Stimulated activated naive B cell treated with anti-CD40 and anti-IgM and Interleukin-4, amounts not matched to agents 10 μg/mL and 1 μg/mL and 100 μg/mL, for 72 hours (primary cell): ENCODE data around the gene CXCL12.

Experiments used
- ATAC-seq, 2 donors: fragments of 150-1000 bp; cut with Tn5 transposase; replicated peaks; 2 replicates each; pipeline ENCODE4 v1.10.0; 2021; ENCODE audit warnings: moderate library complexity in 1 of 2
- DNase-seq: peaks from one replicate; pipeline ENCODE4 v3.0.0; 2021
- H3K27ac Mint-ChIP-seq: one replicate; pipeline ENCODE4 v1.8.0; 2022; ENCODE audit warnings: mild to moderate bottlenecking, mixed read lengths
- H3K27me3 Mint-ChIP-seq, 2 donors: one replicate each; pipeline ENCODE4 v1.8.0; 2022; ENCODE audit warnings: mixed read lengths in 2 of 2
- H3K36me3 Mint-ChIP-seq, 2 donors: one replicate each; pipeline ENCODE4 v1.8.0; 2022; ENCODE audit warnings: mixed read lengths in 2 of 2, mild to moderate bottlenecking in 1 of 2
- H3K4me1 Mint-ChIP-seq, 2 donors: one replicate each; pipeline ENCODE4 v1.8.0; 2022; ENCODE audit warnings: mixed read lengths in 2 of 2, mild to moderate bottlenecking in 1 of 2
- H3K4me3 Mint-ChIP-seq, 2 donors: one replicate each; pipeline ENCODE4 v1.8.0; 2022; ENCODE audit warnings: mild to moderate bottlenecking in 2 of 2, mixed read lengths in 2 of 2, moderate library complexity in 1 of 2
- H3K9me3 Mint-ChIP-seq, 2 donors: one replicate each; pipeline ENCODE4 v1.8.0; 2022; ENCODE audit warnings: mixed read lengths in 2 of 2, mild to moderate bottlenecking in 1 of 2

The CXCL12 gene

GRCh38 chr10:44385026-44385695 is at the start of gene CXCL12:
TSS of gene CXCL12 (minus strand) at chr10:44385097. CDS start at chr10:44385005, 92 bp downstream.
- Mint-ChIP-seq H3K27me3 (peaks cover 39 to 55% of the 10 kb centered on the region in 2 donors), H3K9me3 (peaks cover 0 to 2% of the 10 kb centered on the region in 2 donors), H3K4me3 (peak within 1 kb of the TSS; percentile 52 to 63), H3K36me3 (no peaks in the 10 kb centered on the region), H3K27ac (peak within 1 kb of the TSS; percentile 76), H3K4me1 (peaks cover 6 to 10% of the 10 kb centered on the region in 2 donors)
- no peak for DNase-seq
- ATAC-seq, result no peak

GRCh38 chr10:44427479-44427878 is 42.6 kb upstream of the CXCL12 start:
- Mint-ChIP-seq H3K36me3 (no peaks in the 10 kb centered on the region), H3K4me3 (no peak overlapping the region), H3K4me1 (no peaks in the 10 kb centered on the region), H3K27ac (no peak overlapping the region), H3K27me3 (no peaks in the 10 kb centered on the region), H3K9me3 (peaks cover 7 to 13% of the 10 kb centered on the region in 2 donors)
- ATAC-seq, result no peak
- DNase-seq, result no peak

- Mint-ChIP-seq H3K4me1 (no peaks in the 10 kb centered on the region), H3K27me3 (no peaks in the 10 kb centered on the region), H3K9me3 (peaks cover 6 to 12% of the 10 kb centered on the region in 2 donors), H3K27ac (no peak overlapping the region), H3K4me3 (no peak overlapping the region), H3K36me3 (no peaks in the 10 kb centered on the region)
- DNase-seq (no peak), ATAC-seq (no peak)
Observed at GRCh38 chr10:44427037-44427436, 42.1 kb upstream of the CXCL12 start.

- H3K4me3 Mint-ChIP-seq, result no peak overlapping the region
- H3K9me3 Mint-ChIP-seq, result peaks cover 6 to 12% of the 10 kb centered on the region in 2 donors
- H3K27ac Mint-ChIP-seq, result no peak overlapping the region
- no peak for DNase-seq
- H3K27me3 Mint-ChIP-seq, result no peaks in the 10 kb centered on the region
- no peak for ATAC-seq
- H3K36me3 Mint-ChIP-seq, result no peaks in the 10 kb centered on the region
- H3K4me1 Mint-ChIP-seq, result no peaks in the 10 kb centered on the region
Observed at GRCh38 chr10:44426247-44427034, 41.5 kb upstream of the CXCL12 start.

GRCh38 chr10:44425466-44425865 is 40.6 kb upstream of the CXCL12 start:
- Mint-ChIP-seq H3K27me3 (no peaks in the 10 kb centered on the region), H3K27ac (no peak overlapping the region), H3K4me3 (no peak overlapping the region), H3K9me3 (peaks cover 0 to 7% of the 10 kb centered on the region in 2 donors), H3K36me3 (no peaks in the 10 kb centered on the region), H3K4me1 (no peaks in the 10 kb centered on the region)
- ATAC-seq (no peak), DNase-seq (no peak)

- H3K9me3 Mint-ChIP-seq, result peaks cover 0 to 2% of the 10 kb centered on the region in 2 donors
- H3K27ac Mint-ChIP-seq, result peak overlapping the region; percentile 25
- no peaks in the 10 kb centered on the region for H3K27me3 Mint-ChIP-seq
- no peak for ATAC-seq
- no peak for DNase-seq
- no peaks in the 10 kb centered on the region for H3K36me3 Mint-ChIP-seq
- H3K4me3 Mint-ChIP-seq, result no peak overlapping the region
- no peaks in the 10 kb centered on the region for H3K4me1 Mint-ChIP-seq
Observed at GRCh38 chr10:44424957-44425356, 40.1 kb upstream of the CXCL12 start.

GRCh38 chr10:44424298-44424697 is 39.4 kb upstream of the CXCL12 start:
- ATAC-seq, result no peak
- no peak overlapping the region for H3K4me3 Mint-ChIP-seq

GRCh38 chr10:44422570-44423101 is 37.7 kb upstream of the CXCL12 start:
- Mint-ChIP-seq H3K4me1 (no peaks in the 10 kb centered on the region), H3K4me3 (no peak overlapping the region), H3K36me3 (no peaks in the 10 kb centered on the region), H3K27ac (no peak overlapping the region), H3K27me3 (peaks cover 0 to 1% of the 10 kb centered on the region in 2 donors), H3K9me3 (no peaks in the 10 kb centered on the region)
- DNase-seq (no peak), ATAC-seq (no peak)

More at GRCh38 chr10:44424298-44424697, 39.4 kb upstream of the CXCL12 start:
- H3K4me1 Mint-ChIP-seq, result no peaks in the 10 kb centered on the region
- H3K9me3 Mint-ChIP-seq, result peaks cover 0 to 2% of the 10 kb centered on the region in 2 donors
- H3K36me3 Mint-ChIP-seq, result no peaks in the 10 kb centered on the region
- no peak for DNase-seq
- H3K27me3 Mint-ChIP-seq, result no peaks in the 10 kb centered on the region
- no peak overlapping the region for H3K27ac Mint-ChIP-seq

- Mint-ChIP-seq H3K27me3 (peaks cover 0 to 6% of the 10 kb centered on the region in 2 donors), H3K4me1 (no peaks in the 10 kb centered on the region), H3K4me3 (no peak overlapping the region), H3K9me3 (peaks cover 0 to 5% of the 10 kb centered on the region in 2 donors), H3K27ac (no peak overlapping the region), H3K36me3 (no peaks in the 10 kb centered on the region)
- DNase-seq (no peak), ATAC-seq (no peak)
Observed at GRCh38 chr10:44422153-44422552, 37.3 kb upstream of the CXCL12 start.

GRCh38 chr10:44419790-44420549 is 35.1 kb upstream of the CXCL12 start:
- Mint-ChIP-seq H3K27me3 (peaks cover 0 to 7% of the 10 kb centered on the region in 2 donors), H3K4me1 (no peaks in the 10 kb centered on the region), H3K4me3 (no peak overlapping the region), H3K9me3 (peaks cover 0 to 5% of the 10 kb centered on the region in 2 donors), H3K36me3 (no peaks in the 10 kb centered on the region), H3K27ac (no peak overlapping the region)
- ATAC-seq (no peak), DNase-seq (no peak)

- no peak overlapping the region for H3K4me3 Mint-ChIP-seq
- no peak overlapping the region for H3K27ac Mint-ChIP-seq
- H3K9me3 Mint-ChIP-seq, result peaks cover 1 to 5% of the 10 kb centered on the region in 2 donors
- ATAC-seq, result no peak
- peaks cover 0 to 7% of the 10 kb centered on the region in 2 donors for H3K27me3 Mint-ChIP-seq
- H3K4me1 Mint-ChIP-seq, result no peaks in the 10 kb centered on the region
- H3K36me3 Mint-ChIP-seq, result no peaks in the 10 kb centered on the region
- no peak for DNase-seq
Observed at GRCh38 chr10:44418637-44419036, 33.7 kb upstream of the CXCL12 start.

- no peak overlapping the region for H3K4me3 Mint-ChIP-seq
- no peak for DNase-seq
- no peak overlapping the region for H3K27ac Mint-ChIP-seq
- no peak for ATAC-seq
- H3K27me3 Mint-ChIP-seq, result peaks cover 0 to 7% of the 10 kb centered on the region in 2 donors
- peaks cover 1 to 5% of the 10 kb centered on the region in 2 donors for H3K9me3 Mint-ChIP-seq
- no peaks in the 10 kb centered on the region for H3K4me1 Mint-ChIP-seq
- no peaks in the 10 kb centered on the region for H3K36me3 Mint-ChIP-seq
Observed at GRCh38 chr10:44417761-44418160, 32.9 kb upstream of the CXCL12 start.

GRCh38 chr10:44416936-44417335 is 32.0 kb upstream of the CXCL12 start:
- H3K27me3 Mint-ChIP-seq, result peaks cover 0 to 9% of the 10 kb centered on the region in 2 donors
- no peak for DNase-seq
- H3K4me3 Mint-ChIP-seq, result no peak overlapping the region
- no peaks in the 10 kb centered on the region for H3K4me1 Mint-ChIP-seq
- no peak overlapping the region for H3K27ac Mint-ChIP-seq
- H3K36me3 Mint-ChIP-seq, result no peaks in the 10 kb centered on the region
- ATAC-seq, result no peak
- H3K9me3 Mint-ChIP-seq, result peaks cover 7% of the 10 kb centered on the region in 2 donors
